NCI-H2227 (cell line): ENCODE data around the gene PRMT1.
A peak's percentile ranks its signal among the peaks of the same experiment; 100 is the strongest.

Experiments
- DNase-seq: peaks from one replicate; lab custom pipeline; 2025; ENCODE audit not compliant: unreplicated experiment; lab: John Stamatoyannopoulos, UW

Gene PRMT1

GRCh38 chr19:49651029-49651819 lies 25.8 kb upstream of the PRMT1 start:
- DNase-seq: no peak

GRCh38 chr19:49651820-49652550 lies 25.1 kb upstream of the PRMT1 start:
- DNase-seq: no peak

- DNase-seq: no peak
Measured at GRCh38 chr19:49652551-49653465, 24.3 kb upstream of the PRMT1 start.

- DNase-seq: no peak
Measured at GRCh38 chr19:49653466-49653806, 23.6 kb upstream of the PRMT1 start.

GRCh38 chr19:49654581-49654980 lies 22.5 kb upstream of the PRMT1 start:
- DNase-seq: no peak

- DNase-seq: no peak
Measured at GRCh38 chr19:49655570-49656455, 21.3 kb upstream of the PRMT1 start.

- no peak for DNase-seq
Measured at GRCh38 chr19:49656456-49657109, 20.5 kb upstream of the PRMT1 start.

GRCh38 chr19:49657493-49658138 lies 19.5 kb upstream of the PRMT1 start:
- no peak for DNase-seq

- no peak for DNase-seq
Measured at GRCh38 chr19:49658139-49658517, 18.9 kb upstream of the PRMT1 start.

- no peak for DNase-seq
Measured at GRCh38 chr19:49658566-49659442, 18.3 kb upstream of the PRMT1 start.

- DNase-seq: no peak
Measured at GRCh38 chr19:49660338-49660961, 16.6 kb upstream of the PRMT1 start.

- DNase-seq: no peak
Measured at GRCh38 chr19:49662011-49662410, 15.1 kb upstream of the PRMT1 start.

GRCh38 chr19:49663224-49663623 lies 13.8 kb upstream of the PRMT1 start:
- no peak for DNase-seq

- DNase-seq: peak; percentile 80
Measured at GRCh38 chr19:49664171-49665035, 12.7 kb upstream of the PRMT1 start.

- DNase-seq: no peak
Measured at GRCh38 chr19:49665036-49665350, 12.1 kb upstream of the PRMT1 start.

GRCh38 chr19:49665351-49666119 lies 11.5 kb upstream of the PRMT1 start, which contains the start of the genes BCL2L12 and IRF3:
Gene BCL2L12, plus strand, starts transcription at chr19:49665933. Its CDS starts 760 bp downstream, at chr19:49666693.
Gene IRF3, minus strand, starts transcription at chr19:49665857. Its CDS starts 1,019 bp downstream, at chr19:49664838.
- DNase-seq: peak; percentile 91

GRCh38 chr19:49666120-49666444 lies 11.0 kb upstream of the PRMT1 start:
- no peak for DNase-seq
